ENCODE results near the gene ZBTB39.
"Not testable (repeated sequence)": the region's sequence is repeated elsewhere in the genome, so short reads cannot be mapped to it uniquely, and the experiment has no call there.

Gene ZBTB39, protein sequence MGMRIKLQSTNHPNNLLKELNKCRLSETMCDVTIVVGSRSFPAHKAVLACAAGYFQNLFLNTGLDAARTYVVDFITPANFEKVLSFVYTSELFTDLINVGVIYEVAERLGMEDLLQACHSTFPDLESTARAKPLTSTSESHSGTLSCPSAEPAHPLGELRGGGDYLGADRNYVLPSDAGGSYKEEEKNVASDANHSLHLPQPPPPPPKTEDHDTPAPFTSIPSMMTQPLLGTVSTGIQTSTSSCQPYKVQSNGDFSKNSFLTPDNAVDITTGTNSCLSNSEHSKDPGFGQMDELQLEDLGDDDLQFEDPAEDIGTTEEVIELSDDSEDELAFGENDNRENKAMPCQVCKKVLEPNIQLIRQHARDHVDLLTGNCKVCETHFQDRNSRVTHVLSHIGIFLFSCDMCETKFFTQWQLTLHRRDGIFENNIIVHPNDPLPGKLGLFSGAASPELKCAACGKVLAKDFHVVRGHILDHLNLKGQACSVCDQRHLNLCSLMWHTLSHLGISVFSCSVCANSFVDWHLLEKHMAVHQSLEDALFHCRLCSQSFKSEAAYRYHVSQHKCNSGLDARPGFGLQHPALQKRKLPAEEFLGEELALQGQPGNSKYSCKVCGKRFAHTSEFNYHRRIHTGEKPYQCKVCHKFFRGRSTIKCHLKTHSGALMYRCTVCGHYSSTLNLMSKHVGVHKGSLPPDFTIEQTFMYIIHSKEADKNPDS

DNA sequence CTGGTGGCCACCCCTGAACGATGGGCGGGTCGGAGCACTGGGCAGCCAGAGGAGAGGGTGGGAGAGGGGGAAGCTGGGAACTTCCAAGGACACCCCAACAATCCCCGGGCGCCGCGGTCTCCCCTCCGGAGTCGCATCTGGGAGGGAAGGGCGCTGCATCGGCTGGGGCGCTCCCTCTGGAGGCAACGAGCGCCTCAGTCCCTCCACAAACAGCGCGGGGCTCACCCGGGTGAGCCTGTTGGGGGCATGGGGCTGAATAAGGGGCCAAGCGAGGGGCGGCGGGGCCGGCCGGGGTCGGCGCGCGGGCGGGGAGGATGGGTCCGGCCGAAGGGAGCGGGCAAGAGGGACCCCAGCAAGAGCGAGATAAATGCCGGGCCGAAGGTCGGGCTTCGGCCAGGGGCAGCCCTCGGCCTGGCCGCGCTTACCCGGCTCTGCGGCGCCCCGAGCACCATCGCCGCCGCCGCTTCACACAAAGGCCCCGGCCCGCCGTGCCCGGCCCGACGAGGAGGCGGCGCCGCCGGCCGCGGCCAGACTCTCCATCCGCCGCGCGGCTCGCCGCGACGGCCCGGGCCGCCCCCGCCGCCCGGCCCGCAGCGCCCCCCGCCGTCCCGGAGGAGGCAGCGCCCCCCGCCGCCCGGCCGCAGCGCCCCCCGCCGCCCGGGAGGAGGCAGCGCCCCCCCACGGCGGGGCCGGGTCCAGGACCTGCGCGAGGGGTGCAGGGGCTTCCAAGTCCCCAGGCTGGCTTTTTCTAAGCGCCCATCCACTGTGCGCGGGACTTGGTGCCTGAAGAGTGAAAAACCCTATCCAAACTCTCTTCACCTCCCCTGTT lies at the start of gene ZBTB39:
TSS of gene ZBTB39 (minus strand) at position 567 of the 829 bp plus-strand sequence. CDS start 1,629 bp downstream, outside the sequence.
- POLR2A ChIA-PET = interaction anchor here (1.1 kb wide), 1 partner anchor 106 kb away, joined by 3 read pairs; no protein-coding TSS in a partner anchor
- TF ChIP-seq, protein P1, sequence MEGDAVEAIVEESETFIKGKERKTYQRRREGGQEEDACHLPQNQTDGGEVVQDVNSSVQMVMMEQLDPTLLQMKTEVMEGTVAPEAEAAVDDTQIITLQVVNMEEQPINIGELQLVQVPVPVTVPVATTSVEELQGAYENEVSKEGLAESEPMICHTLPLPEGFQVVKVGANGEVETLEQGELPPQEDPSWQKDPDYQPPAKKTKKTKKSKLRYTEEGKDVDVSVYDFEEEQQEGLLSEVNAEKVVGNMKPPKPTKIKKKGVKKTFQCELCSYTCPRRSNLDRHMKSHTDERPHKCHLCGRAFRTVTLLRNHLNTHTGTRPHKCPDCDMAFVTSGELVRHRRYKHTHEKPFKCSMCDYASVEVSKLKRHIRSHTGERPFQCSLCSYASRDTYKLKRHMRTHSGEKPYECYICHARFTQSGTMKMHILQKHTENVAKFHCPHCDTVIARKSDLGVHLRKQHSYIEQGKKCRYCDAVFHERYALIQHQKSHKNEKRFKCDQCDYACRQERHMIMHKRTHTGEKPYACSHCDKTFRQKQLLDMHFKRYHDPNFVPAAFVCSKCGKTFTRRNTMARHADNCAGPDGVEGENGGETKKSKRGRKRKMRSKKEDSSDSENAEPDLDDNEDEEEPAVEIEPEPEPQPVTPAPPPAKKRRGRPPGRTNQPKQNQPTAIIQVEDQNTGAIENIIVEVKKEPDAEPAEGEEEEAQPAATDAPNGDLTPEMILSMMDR (IDR thresholded peaks at IDR 0.05; ENCODE audit: insufficient read depth, low read length, missing control alignments) = peak; percentile 64
- peak within 1 kb of the TSS; percentile 78 for H3K4me3 ChIP-seq (ENCODE audit: low read depth, low read length)
- CTCF ChIA-PET = interaction anchor here (0.9 to 19.3 kb wide), 24 partner anchors 10 to 371 kb away, joined by 3 to 500 read pairs (median 6); partner anchors contain the start of genes HSD17B6, MYO1A, PRIM1 and STAT6
- DNase-seq (ENCODE audit: low read depth, low spot score) = no peak

DNA sequence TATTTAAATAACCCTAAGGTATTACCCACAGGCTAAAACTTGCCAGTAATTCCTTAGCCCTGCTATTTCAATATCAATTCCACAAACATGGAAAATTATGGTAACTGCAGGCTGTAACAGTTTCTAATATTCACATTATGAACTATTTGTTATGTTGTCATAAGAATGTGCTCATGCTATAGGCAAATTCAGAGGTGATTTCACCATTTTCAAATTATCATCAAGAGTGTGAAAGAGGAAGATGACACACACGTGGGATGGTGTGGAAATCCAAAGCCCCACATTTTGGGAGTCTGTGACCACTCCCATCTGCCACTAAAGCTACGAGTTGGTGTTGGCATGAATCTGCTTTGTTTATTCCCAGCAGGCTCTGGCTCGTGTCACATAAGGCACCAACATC lies 49.5 kb upstream of the ZBTB39 start:
- no peak for DNase-seq (ENCODE audit: low read depth, low spot score)
- no peak overlapping the region for H3K4me3 ChIP-seq (ENCODE audit: low read depth, low read length)
- CTCF ChIA-PET = interaction anchor here (1.7 to 11.6 kb wide), 3 partner anchors 9 to 297 kb away, joined by 5 to 500 read pairs (median 164); partner anchors contain the start of genes MYO1A and ZBTB39
- TF ChIP-seq, protein P1 (IDR thresholded peaks at IDR 0.05; ENCODE audit: insufficient read depth, low read length, missing control alignments) = no peak
- POLR2A ChIA-PET = no interaction called here

DNA sequence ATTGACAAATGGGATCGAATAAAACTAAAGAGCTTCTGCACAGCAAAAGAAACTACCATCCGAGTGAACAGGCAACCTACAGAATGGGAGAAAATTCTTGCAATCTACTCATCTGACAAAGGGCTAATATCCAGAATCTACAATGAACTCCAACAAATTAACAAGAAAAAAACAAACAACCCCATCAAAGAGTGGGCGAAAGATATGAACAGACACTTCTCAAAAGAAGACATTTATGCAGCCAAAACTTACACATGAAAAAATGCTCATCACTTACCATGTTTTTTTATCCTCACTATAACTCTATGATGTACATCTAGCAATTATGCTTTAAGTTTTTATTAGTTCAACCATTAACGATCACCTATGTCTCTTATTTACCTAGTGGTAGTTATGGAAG lies 47.6 kb upstream of the ZBTB39 start:
- CTCF ChIA-PET = interaction anchor here (11.0 kb wide), 1 partner anchor 46 kb away, joined by 92 read pairs; the partner anchor contains the start of gene ZBTB39
- POLR2A ChIA-PET; DNase-seq (ENCODE audit: low read depth, low spot score); H3K4me3 ChIP-seq (ENCODE audit: low read depth, low read length): not testable (repeated sequence)

DNA sequence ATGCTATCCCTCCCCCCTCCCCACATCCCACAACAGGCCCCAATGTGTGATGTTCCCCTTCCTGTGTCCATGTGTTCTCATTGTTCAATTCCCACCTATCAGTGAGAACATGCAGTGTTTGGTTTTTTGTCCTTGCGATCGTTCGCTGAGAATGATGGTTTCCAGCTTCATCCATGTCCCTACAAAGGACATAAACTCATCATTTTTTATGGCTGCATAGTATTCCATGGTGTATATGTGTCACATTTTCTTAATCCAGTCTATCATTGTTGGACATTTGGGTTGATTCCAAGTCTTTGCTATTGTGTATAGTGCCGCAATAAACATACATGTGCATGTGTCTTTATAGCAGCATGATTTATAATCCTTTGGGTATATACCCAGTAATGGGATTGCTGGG lies 46.8 kb upstream of the ZBTB39 start:
- DNase-seq (ENCODE audit: low read depth, low spot score); POLR2A ChIA-PET; H3K4me3 ChIP-seq (ENCODE audit: low read depth, low read length): not testable (repeated sequence)
- CTCF ChIA-PET = interaction anchor here (11.0 to 13.2 kb wide), 2 partner anchors 7 to 45 kb away, joined by 92 to 164 read pairs; partner anchors contain the start of gene ZBTB39

DNA sequence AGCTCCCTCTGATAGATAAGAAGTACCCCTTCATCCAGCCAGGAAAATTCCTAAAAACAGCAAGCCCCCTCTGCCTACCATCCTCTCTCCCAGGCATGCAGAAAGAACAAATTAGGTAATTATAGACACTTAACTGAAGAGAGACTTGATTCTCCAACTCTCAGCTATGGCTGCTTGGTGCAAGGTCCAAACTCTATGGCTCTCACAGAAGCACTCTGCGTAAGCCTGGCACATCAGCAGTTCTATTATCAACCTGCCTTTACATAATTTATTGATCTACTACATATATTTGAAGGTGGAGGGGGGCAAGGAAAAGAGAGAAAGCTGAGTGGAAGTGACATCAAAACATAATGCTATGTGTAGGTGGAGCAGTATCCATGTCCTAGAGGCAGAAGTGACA lies 44.7 kb upstream of the ZBTB39 start:
- POLR2A ChIA-PET = no interaction called here
- no peak overlapping the region for H3K4me3 ChIP-seq (ENCODE audit: low read depth, low read length)
- no peak for DNase-seq (ENCODE audit: low read depth, low spot score)
- CTCF ChIA-PET = interaction anchor here (1.0 to 13.2 kb wide), 3 partner anchors 9 to 63 kb away, joined by 3 to 164 read pairs (median 92); partner anchors contain the start of gene ZBTB39
- TF ChIP-seq, protein P1 (IDR thresholded peaks at IDR 0.05; ENCODE audit: insufficient read depth, low read length, missing control alignments) = no peak

DNA sequence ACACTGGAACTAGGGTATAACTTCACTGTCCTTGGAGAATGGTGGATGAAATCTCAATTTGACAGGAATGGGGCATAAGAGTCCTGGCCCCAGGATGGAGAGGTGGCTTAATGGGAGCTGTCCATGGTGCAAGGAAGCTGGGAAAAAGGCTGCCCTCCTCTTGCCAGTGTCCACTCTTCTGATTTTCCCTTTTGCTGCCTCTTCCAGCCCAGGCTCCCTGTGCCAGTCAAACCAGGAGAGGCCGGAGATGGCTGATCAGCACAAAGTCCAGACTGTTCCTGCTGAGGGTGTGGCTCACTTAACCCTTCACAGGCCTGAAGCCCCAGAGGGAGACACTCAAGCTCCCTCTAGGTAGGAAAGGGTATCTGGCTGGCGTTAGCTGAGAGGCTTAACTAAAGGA lies 43.5 kb upstream of the ZBTB39 start, which contains the start of gene MYO1A:
TSS of gene MYO1A (minus strand) at position 240 of the 400 bp plus-strand sequence. CDS start 1,806 bp downstream, outside the sequence.
- H3K4me3 ChIP-seq (ENCODE audit: low read depth, low read length) = no peak within 1 kb of the TSS
- TF ChIP-seq, protein P1 (IDR thresholded peaks at IDR 0.05; ENCODE audit: insufficient read depth, low read length, missing control alignments) = no peak
- POLR2A ChIA-PET = no interaction called here
- CTCF ChIA-PET = interaction anchor here (0.8 to 13.2 kb wide), 4 partner anchors 9 to 42 kb away, joined by 3 to 164 read pairs (median 48); partner anchors contain the start of gene ZBTB39
- no peak for DNase-seq (ENCODE audit: low read depth, low spot score)

Data from AG04449 (cell line).